ENCODE results near the gene DIPK1B.
A peak's percentile ranks its signal among the peaks of the same experiment; 100 is the strongest.
"Not testable (repeated sequence)": the region's sequence is repeated elsewhere in the genome, so short reads cannot be mapped to it uniquely, and the experiment has no call there.

DIPK1B gene

DNA sequence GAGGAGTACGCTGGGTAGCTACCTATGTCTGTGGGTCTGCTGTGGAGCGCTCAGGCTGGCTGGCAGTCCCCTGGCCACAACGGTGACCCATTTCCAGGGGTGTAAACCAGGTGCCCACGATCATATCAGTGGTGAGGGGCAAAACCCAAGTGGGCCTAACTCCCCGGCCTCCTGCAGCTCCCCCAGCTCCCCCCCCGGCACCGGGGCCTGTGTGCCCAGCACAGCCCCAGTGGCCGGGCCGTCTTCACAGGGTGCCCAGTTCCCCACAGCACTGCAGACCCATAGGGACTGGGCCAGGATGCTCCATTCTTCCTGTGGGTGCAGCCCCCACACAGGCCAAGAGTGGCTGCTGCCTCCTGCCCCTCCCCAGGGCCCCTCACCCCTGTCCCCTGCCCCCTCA is 46.6 kb downstream of the DIPK1B start:
- no peaks in the 10 kb centered on the region for H3K36me3 ChIP-seq (ENCODE audit: control insufficient read depth in 2 of 2, insufficient read depth in 2 of 2, low read length in 2 of 2)
- H3K9ac ChIP-seq (ENCODE audit: low read depth in 1 of 2, low read length in 2 of 2), result no peak overlapping the region
- H3K4me3 ChIP-seq (ENCODE audit: low read length in 2 of 2), result no peak overlapping the region
- H3K27ac ChIP-seq (ENCODE audit: low read depth in 2 of 2, low read length in 2 of 2), result no peak overlapping the region
- peaks cover 0 to 6% of the 10 kb centered on the region in 2 donors for H3K9me3 ChIP-seq (ENCODE audit: control insufficient read depth in 2 of 2, low read length in 2 of 2)
- no peaks in the 10 kb centered on the region for H3K4me1 ChIP-seq (ENCODE audit: control insufficient read depth in 2 of 2, insufficient read depth in 2 of 2, low read length in 2 of 2)
- peaks cover 0 to 2% of the 10 kb centered on the region in 2 donors for H3K27me3 ChIP-seq (ENCODE audit: control insufficient read depth in 2 of 2, insufficient read depth in 2 of 2, low read length in 2 of 2)

DNA sequence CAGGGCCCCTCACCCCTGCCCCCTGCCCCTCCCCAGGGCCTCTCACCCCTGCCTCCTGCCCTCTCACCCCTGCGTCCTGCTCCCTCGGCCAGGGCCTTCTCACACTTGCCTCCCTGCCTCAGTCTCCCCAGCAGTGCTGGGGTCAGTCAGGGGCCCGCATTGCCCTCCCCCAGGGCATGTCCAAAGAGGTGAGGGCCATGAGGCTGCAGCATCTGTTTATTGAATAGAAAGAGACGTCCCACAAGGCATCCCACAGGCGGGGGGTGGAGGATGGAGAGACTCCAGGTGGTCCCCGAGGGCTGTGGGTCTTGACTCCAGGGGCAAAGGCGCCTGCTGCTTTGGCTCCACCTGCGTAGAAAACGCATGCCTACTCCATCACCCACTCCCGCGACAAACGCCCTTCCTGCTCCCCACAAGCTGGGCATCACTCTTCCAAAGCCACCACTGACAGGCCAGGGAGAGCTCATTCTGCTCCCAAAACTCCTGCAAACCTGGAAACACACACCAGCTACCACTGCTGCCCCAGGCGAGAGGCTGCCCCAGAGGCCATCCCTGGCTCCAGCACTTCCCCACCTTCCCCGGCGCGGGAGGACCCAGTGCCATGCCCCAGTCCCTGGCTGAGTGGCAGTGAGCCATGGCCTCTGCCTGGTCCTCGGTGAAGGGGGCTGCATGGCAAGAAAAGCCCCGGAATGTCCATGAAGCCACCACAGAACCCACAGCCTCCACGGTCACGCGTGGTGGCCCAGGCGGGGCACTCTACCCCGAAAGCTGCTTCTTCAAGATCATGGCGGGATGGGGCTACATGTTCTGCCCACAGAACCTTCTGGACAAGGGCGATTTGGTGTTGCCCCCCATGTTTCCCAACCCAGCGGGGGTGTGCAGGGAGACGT is 47.3 kb downstream of the DIPK1B start:
- H3K9ac ChIP-seq (ENCODE audit: low read depth in 1 of 2, low read length in 2 of 2), result no peak overlapping the region
- H3K4me1 ChIP-seq (ENCODE audit: control insufficient read depth in 2 of 2, insufficient read depth in 2 of 2, low read length in 2 of 2), result peaks cover 2 to 3% of the 10 kb centered on the region in 2 donors
- no peak overlapping the region for H3K4me3 ChIP-seq (ENCODE audit: low read length in 2 of 2)
- H3K27ac ChIP-seq (ENCODE audit: low read depth in 2 of 2, low read length in 2 of 2), result no peak overlapping the region
- no peaks in the 10 kb centered on the region for H3K36me3 ChIP-seq (ENCODE audit: control insufficient read depth in 2 of 2, insufficient read depth in 2 of 2, low read length in 2 of 2)
- H3K27me3 ChIP-seq (ENCODE audit: control insufficient read depth in 2 of 2, insufficient read depth in 2 of 2, low read length in 2 of 2), result peaks cover 0 to 2% of the 10 kb centered on the region in 2 donors
- peaks cover 0 to 6% of the 10 kb centered on the region in 2 donors for H3K9me3 ChIP-seq (ENCODE audit: control insufficient read depth in 2 of 2, low read length in 2 of 2)

DNA sequence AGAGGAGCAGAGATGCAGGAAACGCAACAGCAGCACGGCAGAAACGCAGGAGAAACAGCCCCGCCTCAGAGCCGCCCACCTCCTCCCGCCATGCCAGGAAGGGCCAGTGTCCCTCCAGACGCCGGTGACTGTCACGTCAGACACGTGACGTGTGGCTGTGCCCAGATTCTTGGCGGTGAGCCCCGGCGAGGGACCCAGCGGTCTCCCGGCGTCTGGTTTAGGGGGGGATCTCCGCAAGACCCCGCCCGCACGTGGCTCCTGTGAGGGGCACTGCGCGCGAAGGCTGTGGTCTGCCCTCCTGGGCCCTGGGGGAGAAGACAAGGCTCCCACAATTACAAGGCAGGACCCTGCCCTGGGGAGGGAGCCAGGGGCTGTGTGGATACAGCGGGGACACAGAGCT is 48.1 kb downstream of the DIPK1B start:
- H3K36me3 ChIP-seq (ENCODE audit: control insufficient read depth in 2 of 2, insufficient read depth in 2 of 2, low read length in 2 of 2), result no peaks in the 10 kb centered on the region
- no peak overlapping the region for H3K4me3 ChIP-seq (ENCODE audit: low read length in 2 of 2)
- H3K4me1 ChIP-seq (ENCODE audit: control insufficient read depth in 2 of 2, insufficient read depth in 2 of 2, low read length in 2 of 2), result peaks cover 5 to 10% of the 10 kb centered on the region in 2 donors
- no peak overlapping the region for H3K27ac ChIP-seq (ENCODE audit: low read depth in 2 of 2, low read length in 2 of 2)
- H3K27me3 ChIP-seq (ENCODE audit: control insufficient read depth in 2 of 2, insufficient read depth in 2 of 2, low read length in 2 of 2), result peaks cover 0 to 2% of the 10 kb centered on the region in 2 donors
- H3K9ac ChIP-seq (ENCODE audit: low read depth in 1 of 2, low read length in 2 of 2), result no peak overlapping the region
- H3K9me3 ChIP-seq (ENCODE audit: control insufficient read depth in 2 of 2, low read length in 2 of 2), result peaks cover 0 to 6% of the 10 kb centered on the region in 2 donors

GRCh38 chr9:136760834-136761544 is 48.6 kb downstream of the DIPK1B start:
- H3K27me3 ChIP-seq (ENCODE audit: control insufficient read depth in 2 of 2, insufficient read depth in 2 of 2, low read length in 2 of 2); H3K9ac ChIP-seq (ENCODE audit: low read depth in 1 of 2, low read length in 2 of 2); H3K9me3 ChIP-seq (ENCODE audit: control insufficient read depth in 2 of 2, low read length in 2 of 2); H3K27ac ChIP-seq (ENCODE audit: low read depth in 2 of 2, low read length in 2 of 2); H3K36me3 ChIP-seq (ENCODE audit: control insufficient read depth in 2 of 2, insufficient read depth in 2 of 2, low read length in 2 of 2); H3K4me3 ChIP-seq (ENCODE audit: low read length in 2 of 2): not testable (repeated sequence)
- peaks cover 5 to 14% of the 10 kb centered on the region in 2 donors for H3K4me1 ChIP-seq (ENCODE audit: control insufficient read depth in 2 of 2, insufficient read depth in 2 of 2, low read length in 2 of 2)

GRCh38 chr9:136761545-136761981 is 49.2 kb downstream of the DIPK1B start:
- H3K27ac ChIP-seq (ENCODE audit: low read depth in 2 of 2, low read length in 2 of 2), result no peak overlapping the region
- H3K4me3 ChIP-seq (ENCODE audit: low read length in 2 of 2), result no peak overlapping the region
- no peak overlapping the region for H3K9ac ChIP-seq (ENCODE audit: low read depth in 1 of 2, low read length in 2 of 2)
- peaks cover 0 to 2% of the 10 kb centered on the region in 2 donors for H3K27me3 ChIP-seq (ENCODE audit: control insufficient read depth in 2 of 2, insufficient read depth in 2 of 2, low read length in 2 of 2)
- H3K36me3 ChIP-seq (ENCODE audit: control insufficient read depth in 2 of 2, insufficient read depth in 2 of 2, low read length in 2 of 2), result no peaks in the 10 kb centered on the region
- H3K4me1 ChIP-seq (ENCODE audit: control insufficient read depth in 2 of 2, insufficient read depth in 2 of 2, low read length in 2 of 2), result peaks cover 5 to 16% of the 10 kb centered on the region in 2 donors
- H3K9me3 ChIP-seq (ENCODE audit: control insufficient read depth in 2 of 2, low read length in 2 of 2), result no peaks in the 10 kb centered on the region

- Histone ChIP-seq H3K9me3 (ENCODE audit: control insufficient read depth in 2 of 2, low read length in 2 of 2) (no peaks in the 10 kb centered on the region), H3K4me1 (ENCODE audit: control insufficient read depth in 2 of 2, insufficient read depth in 2 of 2, low read length in 2 of 2) (peaks cover 5 to 18% of the 10 kb centered on the region in 2 donors), H3K4me3 (ENCODE audit: low read length in 2 of 2) (no peak overlapping the region), H3K27me3 (ENCODE audit: control insufficient read depth in 2 of 2, insufficient read depth in 2 of 2, low read length in 2 of 2) (peaks cover 0 to 2% of the 10 kb centered on the region in 2 donors), H3K36me3 (ENCODE audit: control insufficient read depth in 2 of 2, insufficient read depth in 2 of 2, low read length in 2 of 2) (no peaks in the 10 kb centered on the region), H3K27ac (ENCODE audit: low read depth in 2 of 2, low read length in 2 of 2) (no peak overlapping the region), H3K9ac (ENCODE audit: low read depth in 1 of 2, low read length in 2 of 2) (no peak overlapping the region)
These were observed 49.9 kb downstream of the DIPK1B start for GRCh38 chr9:136762221-136762691.

DNA sequence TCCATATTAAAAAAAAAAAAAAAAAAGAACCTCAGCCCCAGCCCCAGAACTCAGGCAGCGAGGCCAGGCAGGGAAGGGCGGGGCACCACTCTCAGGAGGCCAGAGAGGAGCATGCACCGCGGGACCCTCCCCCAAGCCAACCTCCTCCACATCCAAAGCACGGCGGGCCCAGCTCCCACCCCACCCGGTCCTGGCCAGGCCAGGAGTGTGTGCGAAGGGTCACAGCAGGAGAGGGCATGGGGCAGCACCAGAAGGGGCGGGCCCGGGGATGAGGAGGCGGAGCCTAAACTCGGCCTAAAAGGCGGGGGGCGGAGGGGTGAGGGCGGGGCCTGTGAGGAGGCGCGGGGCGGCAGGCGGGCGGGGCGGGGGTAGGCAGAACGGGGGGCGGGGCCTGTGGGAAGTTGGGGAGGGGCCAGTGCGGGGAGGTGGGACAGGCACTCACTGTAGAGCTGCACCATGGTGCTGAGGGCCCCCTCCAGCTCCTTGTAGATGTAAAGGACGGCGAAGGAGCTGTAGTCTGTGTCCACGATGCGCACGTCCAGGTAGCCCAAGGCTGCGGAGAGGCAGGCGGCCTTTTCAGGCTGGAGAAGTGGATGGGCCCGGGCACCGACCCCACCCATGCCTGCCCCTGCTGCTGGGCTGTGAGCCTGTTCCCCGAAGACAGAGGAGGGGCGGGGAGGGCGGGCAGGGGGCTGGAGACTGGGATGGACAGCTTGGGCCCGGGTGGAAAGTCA is 50.7 kb downstream of the DIPK1B start:
- H3K9me3 ChIP-seq (ENCODE audit: control insufficient read depth in 2 of 2, low read length in 2 of 2), result no peaks in the 10 kb centered on the region
- no peak overlapping the region for H3K27ac ChIP-seq (ENCODE audit: low read depth in 2 of 2, low read length in 2 of 2)
- H3K27me3 ChIP-seq (ENCODE audit: control insufficient read depth in 2 of 2, insufficient read depth in 2 of 2, low read length in 2 of 2), result peaks cover 0 to 6% of the 10 kb centered on the region in 2 donors
- no peaks in the 10 kb centered on the region for H3K36me3 ChIP-seq (ENCODE audit: control insufficient read depth in 2 of 2, insufficient read depth in 2 of 2, low read length in 2 of 2)
- H3K9ac ChIP-seq (ENCODE audit: low read depth in 1 of 2, low read length in 2 of 2), result no peak overlapping the region
- no peak overlapping the region for H3K4me3 ChIP-seq (ENCODE audit: low read length in 2 of 2)
- peaks cover 5 to 18% of the 10 kb centered on the region in 2 donors for H3K4me1 ChIP-seq (ENCODE audit: control insufficient read depth in 2 of 2, insufficient read depth in 2 of 2, low read length in 2 of 2)

DNA sequence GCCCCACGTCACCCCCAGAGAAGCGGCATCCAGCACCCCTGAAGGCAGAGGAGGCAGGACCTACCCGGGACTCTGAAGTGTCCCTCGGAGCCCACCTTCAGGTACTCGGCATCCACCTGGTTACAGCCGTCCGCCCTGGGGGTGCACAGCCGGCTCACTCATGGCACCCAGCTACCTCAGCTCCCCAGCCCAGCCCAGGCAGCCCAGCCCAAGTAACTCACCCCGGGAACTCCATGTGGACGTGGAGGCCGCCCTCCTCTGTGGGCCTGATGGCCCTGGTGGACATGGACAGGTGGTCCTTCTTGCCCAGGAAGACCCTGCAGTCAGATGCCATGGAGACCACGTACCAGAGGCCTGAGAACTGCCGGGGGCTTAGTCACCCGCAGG is 51.3 kb downstream of the DIPK1B start:
- Histone ChIP-seq H3K4me1 (ENCODE audit: control insufficient read depth in 2 of 2, insufficient read depth in 2 of 2, low read length in 2 of 2) (peaks cover 5 to 18% of the 10 kb centered on the region in 2 donors), H3K27me3 (ENCODE audit: control insufficient read depth in 2 of 2, insufficient read depth in 2 of 2, low read length in 2 of 2) (peaks cover 0 to 6% of the 10 kb centered on the region in 2 donors), H3K9ac (ENCODE audit: low read depth in 1 of 2, low read length in 2 of 2) (no peak overlapping the region), H3K4me3 (ENCODE audit: low read length in 2 of 2) (no peak overlapping the region), H3K36me3 (ENCODE audit: control insufficient read depth in 2 of 2, insufficient read depth in 2 of 2, low read length in 2 of 2) (no peaks in the 10 kb centered on the region), H3K9me3 (ENCODE audit: control insufficient read depth in 2 of 2, low read length in 2 of 2) (no peaks in the 10 kb centered on the region), H3K27ac (ENCODE audit: low read depth in 2 of 2, low read length in 2 of 2) (no peak overlapping the region)

GRCh38 chr9:136764301-136764891 is 52.0 kb downstream of the DIPK1B start, which contains the start of gene LCN15:
Gene LCN15, minus strand, starts transcription at chr9:136764518. Its CDS starts 30 bp downstream, at chr9:136764488.
- H3K27me3 ChIP-seq (ENCODE audit: control insufficient read depth in 2 of 2, insufficient read depth in 2 of 2, low read length in 2 of 2), result peaks cover 0 to 6% of the 10 kb centered on the region in 2 donors
- no peaks in the 10 kb centered on the region for H3K36me3 ChIP-seq (ENCODE audit: control insufficient read depth in 2 of 2, insufficient read depth in 2 of 2, low read length in 2 of 2)
- H3K27ac ChIP-seq (ENCODE audit: low read depth in 2 of 2, low read length in 2 of 2), result peak within 1 kb of the TSS in 1 of 2 donors; percentile 5
- H3K4me1 ChIP-seq (ENCODE audit: control insufficient read depth in 2 of 2, insufficient read depth in 2 of 2, low read length in 2 of 2), result peaks cover 5 to 18% of the 10 kb centered on the region in 2 donors
- peak within 1 kb of the TSS in 1 of 2 donors; percentile 56 for H3K9ac ChIP-seq (ENCODE audit: low read depth in 1 of 2, low read length in 2 of 2)
- H3K4me3 ChIP-seq (ENCODE audit: low read length in 2 of 2), result no peak within 1 kb of the TSS
- no peaks in the 10 kb centered on the region for H3K9me3 ChIP-seq (ENCODE audit: control insufficient read depth in 2 of 2, low read length in 2 of 2)
